SH-SY5Y (cell line): ENCODE measurements around the gene OR2T2.
"Not testable (repeated sequence)": the region's sequence is repeated elsewhere in the genome, so short reads cannot be mapped to it uniquely, and the experiment has no call there.

Source experiments
- GATA2 ChIP-seq: IDR thresholded peaks from 2 replicates; pipeline ENCODE4 v1.6.1; 2011; ENCODE audit warnings: mild to moderate bottlenecking, low read depth, low read length
- GATA3 ChIP-seq: IDR thresholded peaks from 2 replicates; pipeline ENCODE4 v1.6.1; 2011; ENCODE audit warnings: low read depth, mild to moderate bottlenecking, low read length, moderate library complexity

DNA sequence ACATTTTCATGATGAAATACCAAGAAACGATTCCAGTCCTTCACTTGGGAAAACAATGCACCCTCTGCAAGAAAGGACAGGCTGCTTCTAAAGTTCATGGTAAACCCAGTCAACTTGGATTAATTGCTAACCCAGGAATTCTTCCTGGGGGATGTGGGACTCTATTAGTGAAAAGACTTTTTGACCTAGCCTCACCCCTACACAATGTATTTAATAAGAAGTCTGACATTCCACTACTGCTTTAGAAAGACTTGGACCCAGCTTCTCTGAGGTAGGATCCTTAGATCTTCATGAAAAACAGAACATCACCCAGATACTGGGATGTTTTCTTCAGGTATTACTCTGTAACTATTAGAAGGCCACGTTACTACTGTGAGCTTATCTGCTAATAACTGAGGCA is at the start of gene OR2T2:
- TF ChIP-seq GATA2, GATA3: not testable (repeated sequence)
